Activated CD8-positive, alpha-beta memory T cell treated with anti-CD3 and anti-CD28 coated beads for 1 hour (primary cell): Measurements from ENCODE around the gene ADGRB3.
"Not testable (repeated sequence)": the region's sequence is repeated elsewhere in the genome, so short reads cannot be mapped to it uniquely, and the experiment has no call there.

Experiments used
- DNase-seq, 2 donors: peaks; one replicate each; pipeline ENCODE4 v3.0.0-alpha.2; 2020; ENCODE audit warnings: low read depth in 1 of 2; ENCODE audit errors: extremely low read depth in 1 of 2

The ADGRB3 gene

GRCh38 chr6:69105288-69105687 lies 470.2 kb downstream of the ADGRB3 start:
- no peak for DNase-seq

- no peak for DNase-seq
Observed at GRCh38 chr6:69106511-69106910, 471.4 kb downstream of the ADGRB3 start.

GRCh38 chr6:69111301-69111700 lies 476.2 kb downstream of the ADGRB3 start:
- DNase-seq = no peak

- DNase-seq = no peak
Observed at GRCh38 chr6:69116658-69117057, 481.6 kb downstream of the ADGRB3 start.

- DNase-seq = not testable (repeated sequence)
Observed at GRCh38 chr6:69121461-69122406, 486.7 kb downstream of the ADGRB3 start.

GRCh38 chr6:69122407-69122773 lies 487.3 kb downstream of the ADGRB3 start:
- no peak for DNase-seq

GRCh38 chr6:69128411-69128810 lies 493.3 kb downstream of the ADGRB3 start:
- no peak for DNase-seq

GRCh38 chr6:69129046-69129445 lies 494.0 kb downstream of the ADGRB3 start:
- no peak for DNase-seq

- no peak for DNase-seq
Observed at GRCh38 chr6:69135927-69136326, 500.8 kb downstream of the ADGRB3 start.

- DNase-seq = no peak
Observed at GRCh38 chr6:69138148-69138547, 503.1 kb downstream of the ADGRB3 start.

GRCh38 chr6:69138893-69139494 lies 503.9 kb downstream of the ADGRB3 start:
- no peak for DNase-seq

- DNase-seq = no peak
Observed at GRCh38 chr6:69145062-69145461, 510.0 kb downstream of the ADGRB3 start.

GRCh38 chr6:69146385-69146784 lies 511.3 kb downstream of the ADGRB3 start:
- no peak for DNase-seq

GRCh38 chr6:69155467-69155866 lies 520.4 kb downstream of the ADGRB3 start:
- DNase-seq = no peak

- no peak for DNase-seq
Observed at GRCh38 chr6:69162811-69163210, 527.7 kb downstream of the ADGRB3 start.

- no peak for DNase-seq
Observed at GRCh38 chr6:69164564-69165229, 529.6 kb downstream of the ADGRB3 start.

GRCh38 chr6:69179681-69180080 lies 544.6 kb downstream of the ADGRB3 start:
- DNase-seq = no peak

- DNase-seq = no peak
Observed at GRCh38 chr6:69180361-69181067, 545.4 kb downstream of the ADGRB3 start.

GRCh38 chr6:69181964-69182363 lies 546.9 kb downstream of the ADGRB3 start:
- DNase-seq = no peak

- no peak for DNase-seq
Observed at GRCh38 chr6:69185276-69185675, 550.2 kb downstream of the ADGRB3 start.

- DNase-seq = no peak
Observed at GRCh38 chr6:69202768-69203167, 567.7 kb downstream of the ADGRB3 start.
